GM12878 (cell line): ENCODE results near the gene CGB2. TPM values are rescaled to one million over a fixed set of nuclear protein-coding genes. Genes with fewer than 3 reads are reported as not detected.

Source experiments
- ATAC-seq: fragments of 200-7000 bp; cut with Tn5 transposase; 3 replicates; pipeline ENCODE4 v1.9.1; 2020; ENCODE audit warnings: mild to moderate bottlenecking, moderate library complexity
- BruUV-seq: library from RNA; stranded (reverse); fragments of 400-500 nt; replicated peaks from 2 replicates; lab custom pipeline; 2021; lab: Mats Ljungman, UMichigan
- CTCF ChIA-PET: fragments of 300-600 bp; sonication (Branson Sonifier 250); formaldehyde crosslinking; extraction: SDS; loops from one replicate; lab custom pipeline; 2021; ENCODE audit warnings: inconsistent platforms; lab: Yijun Ruan, JAX
- POLR2A ChIA-PET: fragments of 350-600 bp; formaldehyde crosslinking; extraction: SDS; loops from one replicate; lab custom pipeline; 2021; ENCODE audit warnings: inconsistent platforms; lab: Charles Lee
- RAD21 ChIA-PET: fragments of 300-600 bp; sonication (Branson Sonifier 250); formaldehyde crosslinking; loops from one replicate; lab custom pipeline; 2023; ENCODE audit warnings: antibody characterized with exemption; ENCODE audit not compliant: unreplicated experiment; lab: Charles Lee
- SMC1A ChIA-PET: fragments of 300-600 bp; sonication (Branson Sonifier 250); formaldehyde crosslinking; loops from one replicate; lab custom pipeline; 2023; ENCODE audit not compliant: unreplicated experiment, uncharacterized antibody; lab: Charles Lee
- DNase-seq: peaks from one replicate; pipeline ENCODE4 v3.0.0-alpha.2; 2011; ENCODE audit warnings: low read depth, low spot score
- FAIRE-seq: peaks from 3 replicates; lab custom pipeline; 2011; peaks lifted over from hg19 to GRCh38; lab: Jason Lieb, UNC
- H2AFZ ChIP-seq: 2 replicates; pipeline ENCODE4 v1.6.0; 2011; ENCODE audit warnings: low read depth, low read length, control low read depth; ENCODE audit not compliant: control insufficient read depth
- H3K27ac ChIP-seq: 2 replicates; pipeline ENCODE4 v1.5.1; 2011; ENCODE audit warnings: control low read depth; ENCODE audit not compliant: control insufficient read depth, insufficient read depth
- H3K27me3 ChIP-seq, 2 experiments: replicated peaks in 1 of 2; 2 replicates each; pipeline versions ENCODE4 v1.6.0 to v1.6.1; 2011; ENCODE audit warnings: low read length in 1 of 2; ENCODE audit not compliant: control insufficient read depth in 2 of 2, insufficient read depth in 2 of 2
- H3K36me3 ChIP-seq, 2 experiments: 2 replicates each; pipeline ENCODE4 v1.5.1; 2011; ENCODE audit warnings: low read length in 1 of 2; ENCODE audit not compliant: control insufficient read depth in 2 of 2, insufficient read depth in 2 of 2
- H3K4me1 ChIP-seq: 2 replicates; pipeline ENCODE4 v1.6.1; 2011; ENCODE audit warnings: mild to moderate bottlenecking, low read length, moderate library complexity, mixed read lengths; ENCODE audit not compliant: control insufficient read depth, insufficient read depth
- H3K4me2 ChIP-seq: 2 replicates; pipeline ENCODE4 v1.6.0; 2011; ENCODE audit warnings: control low read depth; ENCODE audit not compliant: control insufficient read depth, insufficient read depth
- H3K4me3 ChIP-seq: fragments of 200-600 bp; sonication (generic); 2 replicates; pipeline ENCODE4 v1.5.1; 2016
- H3K79me2 ChIP-seq: 2 replicates; pipeline ENCODE4 v1.6.0; 2011; ENCODE audit warnings: low read length; ENCODE audit not compliant: control insufficient read depth, insufficient read depth
- H3K9ac ChIP-seq: 2 replicates; pipeline ENCODE4 v1.8.0; 2011; ENCODE audit warnings: low read length, control low read depth, mixed read lengths; ENCODE audit not compliant: control insufficient read depth, insufficient read depth
- H3K9me3 ChIP-seq: replicated peaks from 3 replicates; pipeline ENCODE4 v1.5.1; 2011; ENCODE audit warnings: mild to moderate bottlenecking, low read length; ENCODE audit not compliant: control insufficient read depth, insufficient read depth
- H4K20me1 ChIP-seq: 2 replicates; pipeline ENCODE4 v1.6.0; 2011; ENCODE audit not compliant: control insufficient read depth, insufficient read depth
- BCL3 ChIP-seq: IDR thresholded peaks from 2 replicates; pipeline ENCODE4 v1.6.1; 2011; ENCODE audit warnings: borderline replicate concordance, low read depth, mild to moderate bottlenecking, moderate library complexity, low read length; ENCODE audit not compliant: insufficient read depth, poor library complexity, severe bottlenecking
- BMI1 ChIP-seq: fragments of 450-650 bp; IDR thresholded peaks from 2 replicates; pipeline ENCODE4 v1.6.1; 2016; ENCODE audit warnings: mild to moderate bottlenecking, moderate library complexity, borderline replicate concordance
- CBFB ChIP-seq: IDR thresholded peaks from 2 replicates; pipeline ENCODE4 v1.6.1; 2016; ENCODE audit warnings: antibody characterized with exemption, low read depth
- CHD1 ChIP-seq: IDR thresholded peaks from 2 replicates; pipeline ENCODE4 v1.6.1; 2012; ENCODE audit warnings: low read depth, low read length, improper control_type of control experiment
- ETV6 ChIP-seq, 2 experiments: fragments of 450-650 bp in 1 of 2; IDR thresholded peaks in 1 of 2; conservative IDR thresholded peaks in 1 of 2; 2 replicates each; pipeline ENCODE4 v1.6.1; 2014; ENCODE audit warnings: antibody characterized with exemption in 1 of 2, borderline replicate concordance in 1 of 2, low read depth in 1 of 2, mild to moderate bottlenecking in 1 of 2, moderate library complexity in 1 of 2
- EZH2 ChIP-seq: IDR thresholded peaks from 2 replicates; pipeline ENCODE4 v1.6.1; 2012; ENCODE audit warnings: low read depth, mild to moderate bottlenecking, control low read depth, inconsistent platforms, low read length, borderline replicate concordance; ENCODE audit not compliant: control insufficient read depth
- GABPA ChIP-seq: IDR thresholded peaks from 2 replicates; pipeline ENCODE4 v1.6.1; 2014; ENCODE audit warnings: antibody characterized with exemption, low read depth, mild to moderate bottlenecking, inconsistent platforms
- JUND ChIP-seq: IDR thresholded peaks from 2 replicates; pipeline ENCODE4 v1.6.1; 2012; ENCODE audit warnings: low read depth, mild to moderate bottlenecking, low read length, improper control_type of control experiment, moderate library complexity
- MEF2A ChIP-seq: IDR thresholded peaks from 2 replicates; pipeline ENCODE4 v1.6.1; 2011; ENCODE audit warnings: low read depth, mild to moderate bottlenecking, low read length, moderate library complexity; ENCODE audit not compliant: insufficient read depth
- MTA2 ChIP-seq: fragments of 450-650 bp; IDR thresholded peaks from 2 replicates; pipeline ENCODE4 v1.6.1; 2016; ENCODE audit warnings: low read depth, mild to moderate bottlenecking, moderate library complexity
- STAT1 ChIP-seq: fragments of 450-650 bp; conservative IDR thresholded peaks from 2 replicates; pipeline ENCODE4 v1.6.1; 2014; ENCODE audit warnings: antibody characterized with exemption, mild to moderate bottlenecking
- ZBTB33 ChIP-seq: fragments of 450-650 bp; IDR thresholded peaks from 2 replicates; pipeline ENCODE4 v1.6.1; 2017; ENCODE audit warnings: mild to moderate bottlenecking
- ZBTB40 ChIP-seq: fragments of 450-650 bp; IDR thresholded peaks from 2 replicates; pipeline ENCODE4 v1.6.1; 2016; ENCODE audit warnings: mild to moderate bottlenecking, moderate library complexity, borderline replicate concordance
- ZNF24 ChIP-seq: fragments of 450-650 bp; IDR thresholded peaks from 2 replicates; pipeline ENCODE4 v1.6.1; 2017; ENCODE audit warnings: antibody characterized with exemption, mild to moderate bottlenecking
- ZNF384 ChIP-seq: IDR thresholded peaks from 2 replicates; pipeline ENCODE4 v1.6.1; 2012; ENCODE audit warnings: low read depth, mild to moderate bottlenecking, low read length, improper control_type of control experiment, borderline replicate concordance
- ZNF622 ChIP-seq: fragments of 450-650 bp; IDR thresholded peaks from 2 replicates; pipeline ENCODE4 v1.6.1; 2017; ENCODE audit warnings: mild to moderate bottlenecking, inconsistent platforms
- WGBS: methylation state at CpG from one replicate; pipeline ENCODE4 v1.1.6; 2016; ENCODE audit warnings: low lambda C conversion rate; ENCODE audit not compliant: insufficient replicate concordance, insufficient coverage; ENCODE audit errors: missing lambda C conversion rate; 5-methylcytosine and 5-hydroxymethylcytosine counted together
- in situ Hi-C: fragments of 300-500 bp; cut with MboI; formaldehyde crosslinking; loops from 9 replicates; pipeline ENCODE4 v1.14.3; 2018; ENCODE audit warnings: mixed read lengths
- intact Hi-C: fragments of 100-400 bp; cut with micrococcal nuclease; formaldehyde crosslinking; loops from one replicate; pipeline ENCODE4 v1.14.2; 2022; ENCODE audit not compliant: unreplicated experiment
- polyA plus RNA-seq, 11 experiments: library from polyadenylated mRNA; depleted of rRNA in 4 of 11; unstranded in 6 of 11; stranded (reverse) in 5 of 11; fragments of >200 nt; fragmentation: Nextera tagmentation in 4 of 11; fragmentation: Illumina TruSeq in 1 of 11; extraction: Ambion mirVana in 4 of 11; extraction: Trizol in 1 of 11; gene quantifications; 1 replicate in 1 of 11; 2 replicates in 10 of 11; pipeline versions ENCODE4 v1.2.1 to v1.2.3, GENCODE V29; 2011 to 2016; ENCODE audit warnings: inconsistent platforms in 2 of 11, missing spikeins in 2 of 11, low read depth in 1 of 11
- total RNA-seq, 4 experiments: library from RNA; depleted of rRNA in 3 of 4; stranded (reverse); fragments of >200 nt in 3 of 4; fragmentation: Illumina TruSeq in 1 of 4; extraction: Trizol in 1 of 4; gene quantifications; 2 replicates each; pipeline versions ENCODE4 v1.2.1 to v1.2.3, GENCODE V29; 2013 to 2021

The CGB2 gene
- total and polyA plus RNA-seq, 10 of the 15 experiments (the other 5 are each of a cell fraction or from before 2014, with no cell fraction given) = 0.20 to 0.37 TPM; not detected in 8

GRCh38 chr19:48988286-48988685, 43.4 kb upstream of the CGB2 start (continued):
- TF ChIP-seq MTA2 = no peak

- no TSS peak for BruUV-seq
- ChIA-PET SMC1A (no interaction called here), CTCF (interaction anchor here (1.0 to 2.5 kb wide), 3 partner anchors 9 to 314 kb away, joined by 3 to 7 read pairs (median 3); no protein-coding TSS in a partner anchor), RAD21 (interaction anchor here (0.7 kb wide), 1 partner anchor 207 kb away, joined by 3 read pairs; no protein-coding TSS in a partner anchor), POLR2A (no interaction called here)
- H3K4me3 ChIP-seq = no peak overlapping the region
- no peak for ATAC-seq
- H3K9ac ChIP-seq = no peak overlapping the region
- in situ Hi-C loops = no loop called here
- peaks cover 3% of the 10 kb centered on the region for H3K4me1 ChIP-seq
- no peak overlapping the region for H3K27ac ChIP-seq
- H3K79me2 ChIP-seq = peaks cover 30% of the 10 kb centered on the region
- H2AFZ ChIP-seq = no peak overlapping the region
- no peak for FAIRE-seq
- no peaks in the 10 kb centered on the region for H3K9me3 ChIP-seq
- no peak for DNase-seq
- WGBS = 91% methylated on average over 9 of the region's 9 CpGs
- no peaks in the 10 kb centered on the region for H3K27me3 ChIP-seq
- no peak overlapping the region for H3K4me2 ChIP-seq
- H3K36me3 ChIP-seq = peaks cover 4 to 22% of the 10 kb centered on the region in 2 experiments; a peak in 3 of 4 replicates
- intact Hi-C loops = no loop called here
- no peaks in the 10 kb centered on the region for H4K20me1 ChIP-seq
- no peak for TF ChIP-seq ZNF622
- no peak for TF ChIP-seq ZBTB40
- no peak for TF ChIP-seq BMI1
- no peak for TF ChIP-seq STAT1
- TF ChIP-seq CHD1 = no peak
- no peak for TF ChIP-seq ETV6 (conservative IDR thresholded peaks at IDR 0.05 in 1 of 2, IDR thresholded peaks at IDR 0.05 in 1 of 2; ENCODE audit: borderline replicate concordance in 1 of 2, low read depth in 1 of 2)
- TF ChIP-seq ZNF384 = no peak
- no peak for TF ChIP-seq CBFB
- TF ChIP-seq ZBTB33 = no peak
- no peak for TF ChIP-seq JUND
- no peak for TF ChIP-seq GABPA
- no peak for TF ChIP-seq EZH2
- TF ChIP-seq MEF2A = no peak
- no peak for TF ChIP-seq BCL3
- TF ChIP-seq ZNF24 = no peak
Observed at GRCh38 chr19:48988860-48989259, 42.8 kb upstream of the CGB2 start.
